Measurements from ENCODE around the gene GGA2. TPM values are rescaled to one million over a fixed set of nuclear protein-coding genes. Genes with fewer than 3 reads are reported as not detected.
A peak's percentile ranks its signal among the peaks of the same experiment; 100 is the strongest.

Gene GGA2
- total RNA-seq, 1 donor from 2014 or later: 31.8 TPM

- Histone ChIP-seq H3K27me3 (ENCODE audit: control insufficient read depth in 3 of 3, insufficient read depth in 3 of 3, low read length in 3 of 3) (no peaks in the 10 kb centered on the region), H3K27ac (ENCODE audit: low read depth, low read length) (peak overlapping the region; percentile 69), H3K9me3 (ENCODE audit: control insufficient read depth in 3 of 3, low read length in 3 of 3) (no peaks in the 10 kb centered on the region), H3K9ac (ENCODE audit: low read depth in 1 of 3, low read length in 3 of 3) (peak overlapping the region in 1 of 3 donors; percentile 1), H3K4me1 (ENCODE audit: control insufficient read depth in 3 of 3, insufficient read depth in 3 of 3, low read length in 3 of 3) (peaks cover 33 to 47% (median 37%) of the 10 kb centered on the region in 3 donors), H3K4me3 (ENCODE audit: low read length in 3 of 3) (peak overlapping the region in 1 of 3 donors; percentile 31), H3K36me3 (ENCODE audit: control insufficient read depth in 3 of 3, insufficient read depth in 3 of 3, low read length in 3 of 3) (peaks cover 0 to 7% (median 0%) of the 10 kb centered on the region in 3 donors)
These were observed 5.1 kb downstream of the GGA2 start for GRCh38 chr16:23505180-23505665.

- H3K9ac ChIP-seq (ENCODE audit: low read depth in 1 of 3, low read length in 3 of 3): peak overlapping the region; percentile 1 to 53 (median 2)
- H3K4me3 ChIP-seq (ENCODE audit: low read length in 3 of 3): peak overlapping the region in 1 of 3 donors; percentile 31
- peaks cover 33 to 47% (median 37%) of the 10 kb centered on the region in 3 donors for H3K4me1 ChIP-seq (ENCODE audit: control insufficient read depth in 3 of 3, insufficient read depth in 3 of 3, low read length in 3 of 3)
- H3K9me3 ChIP-seq (ENCODE audit: control insufficient read depth in 3 of 3, low read length in 3 of 3): no peaks in the 10 kb centered on the region
- H3K36me3 ChIP-seq (ENCODE audit: control insufficient read depth in 3 of 3, insufficient read depth in 3 of 3, low read length in 3 of 3): peaks cover 0 to 8% (median 0%) of the 10 kb centered on the region in 3 donors
- H3K27me3 ChIP-seq (ENCODE audit: control insufficient read depth in 3 of 3, insufficient read depth in 3 of 3, low read length in 3 of 3): no peaks in the 10 kb centered on the region
- H3K27ac ChIP-seq (ENCODE audit: low read depth, low read length): peak overlapping the region; percentile 69
These were observed 5.7 kb downstream of the GGA2 start for GRCh38 chr16:23504453-23505179.

GRCh38 chr16:23504076-23504452 lies 6.2 kb downstream of the GGA2 start:
- Histone ChIP-seq H3K4me1 (ENCODE audit: control insufficient read depth in 3 of 3, insufficient read depth in 3 of 3, low read length in 3 of 3) (peaks cover 28 to 44% (median 33%) of the 10 kb centered on the region in 3 donors), H3K4me3 (ENCODE audit: low read length in 3 of 3) (no peak overlapping the region), H3K27me3 (ENCODE audit: control insufficient read depth in 3 of 3, insufficient read depth in 3 of 3, low read length in 3 of 3) (no peaks in the 10 kb centered on the region), H3K36me3 (ENCODE audit: control insufficient read depth in 3 of 3, insufficient read depth in 3 of 3, low read length in 3 of 3) (peaks cover 0 to 8% (median 0%) of the 10 kb centered on the region in 3 donors), H3K9ac (ENCODE audit: low read depth in 1 of 3, low read length in 3 of 3) (peak overlapping the region in 1 of 3 donors; percentile 1), H3K27ac (ENCODE audit: low read depth, low read length) (peak overlapping the region; percentile 69), H3K9me3 (ENCODE audit: control insufficient read depth in 3 of 3, low read length in 3 of 3) (no peaks in the 10 kb centered on the region)

GRCh38 chr16:23502466-23502865 lies 7.8 kb downstream of the GGA2 start:
- H3K27ac ChIP-seq (ENCODE audit: low read depth, low read length): no peak overlapping the region
- H3K9ac ChIP-seq (ENCODE audit: low read depth in 1 of 3, low read length in 3 of 3): no peak overlapping the region
- no peaks in the 10 kb centered on the region for H3K9me3 ChIP-seq (ENCODE audit: control insufficient read depth in 3 of 3, low read length in 3 of 3)
- H3K4me3 ChIP-seq (ENCODE audit: low read length in 3 of 3): no peak overlapping the region
- no peaks in the 10 kb centered on the region for H3K27me3 ChIP-seq (ENCODE audit: control insufficient read depth in 3 of 3, insufficient read depth in 3 of 3, low read length in 3 of 3)
- peaks cover 0 to 8% (median 0%) of the 10 kb centered on the region in 3 donors for H3K36me3 ChIP-seq (ENCODE audit: control insufficient read depth in 3 of 3, insufficient read depth in 3 of 3, low read length in 3 of 3)
- peaks cover 22 to 32% (median 27%) of the 10 kb centered on the region in 3 donors for H3K4me1 ChIP-seq (ENCODE audit: control insufficient read depth in 3 of 3, insufficient read depth in 3 of 3, low read length in 3 of 3)

GRCh38 chr16:23501291-23501690 lies 9.0 kb downstream of the GGA2 start:
- no peak overlapping the region for H3K9ac ChIP-seq (ENCODE audit: low read depth in 1 of 3, low read length in 3 of 3)
- H3K4me3 ChIP-seq (ENCODE audit: low read length in 3 of 3): no peak overlapping the region
- no peaks in the 10 kb centered on the region for H3K27me3 ChIP-seq (ENCODE audit: control insufficient read depth in 3 of 3, insufficient read depth in 3 of 3, low read length in 3 of 3)
- no peak overlapping the region for H3K27ac ChIP-seq (ENCODE audit: low read depth, low read length)
- peaks cover 17 to 32% (median 24%) of the 10 kb centered on the region in 3 donors for H3K4me1 ChIP-seq (ENCODE audit: control insufficient read depth in 3 of 3, insufficient read depth in 3 of 3, low read length in 3 of 3)
- peaks cover 0 to 5% (median 0%) of the 10 kb centered on the region in 3 donors for H3K36me3 ChIP-seq (ENCODE audit: control insufficient read depth in 3 of 3, insufficient read depth in 3 of 3, low read length in 3 of 3)
- no peaks in the 10 kb centered on the region for H3K9me3 ChIP-seq (ENCODE audit: control insufficient read depth in 3 of 3, low read length in 3 of 3)

GRCh38 chr16:23500862-23501225 lies 9.4 kb downstream of the GGA2 start:
- Histone ChIP-seq H3K36me3 (ENCODE audit: control insufficient read depth in 3 of 3, insufficient read depth in 3 of 3, low read length in 3 of 3) (peaks cover 0 to 5% (median 0%) of the 10 kb centered on the region in 3 donors), H3K27ac (ENCODE audit: low read depth, low read length) (no peak overlapping the region), H3K27me3 (ENCODE audit: control insufficient read depth in 3 of 3, insufficient read depth in 3 of 3, low read length in 3 of 3) (no peaks in the 10 kb centered on the region), H3K4me1 (ENCODE audit: control insufficient read depth in 3 of 3, insufficient read depth in 3 of 3, low read length in 3 of 3) (peaks cover 14 to 28% (median 21%) of the 10 kb centered on the region in 3 donors), H3K9ac (ENCODE audit: low read depth in 1 of 3, low read length in 3 of 3) (no peak overlapping the region), H3K4me3 (ENCODE audit: low read length in 3 of 3) (no peak overlapping the region), H3K9me3 (ENCODE audit: control insufficient read depth in 3 of 3, low read length in 3 of 3) (no peaks in the 10 kb centered on the region)

GRCh38 chr16:23500212-23500861 lies 10.0 kb downstream of the GGA2 start:
- peaks cover 3 to 9% (median 4%) of the 10 kb centered on the region in 3 donors for H3K36me3 ChIP-seq (ENCODE audit: control insufficient read depth in 3 of 3, insufficient read depth in 3 of 3, low read length in 3 of 3)
- H3K9me3 ChIP-seq (ENCODE audit: control insufficient read depth in 3 of 3, low read length in 3 of 3): no peaks in the 10 kb centered on the region
- no peak overlapping the region for H3K4me3 ChIP-seq (ENCODE audit: low read length in 3 of 3)
- H3K27ac ChIP-seq (ENCODE audit: low read depth, low read length): no peak overlapping the region
- H3K27me3 ChIP-seq (ENCODE audit: control insufficient read depth in 3 of 3, insufficient read depth in 3 of 3, low read length in 3 of 3): no peaks in the 10 kb centered on the region
- H3K4me1 ChIP-seq (ENCODE audit: control insufficient read depth in 3 of 3, insufficient read depth in 3 of 3, low read length in 3 of 3): peaks cover 14 to 27% (median 21%) of the 10 kb centered on the region in 3 donors
- H3K9ac ChIP-seq (ENCODE audit: low read depth in 1 of 3, low read length in 3 of 3): no peak overlapping the region

GRCh38 chr16:23499801-23500200 lies 10.5 kb downstream of the GGA2 start:
- Histone ChIP-seq H3K4me3 (ENCODE audit: low read length in 3 of 3) (no peak overlapping the region), H3K27me3 (ENCODE audit: control insufficient read depth in 3 of 3, insufficient read depth in 3 of 3, low read length in 3 of 3) (no peaks in the 10 kb centered on the region), H3K9ac (ENCODE audit: low read depth in 1 of 3, low read length in 3 of 3) (no peak overlapping the region), H3K27ac (ENCODE audit: low read depth, low read length) (no peak overlapping the region), H3K4me1 (ENCODE audit: control insufficient read depth in 3 of 3, insufficient read depth in 3 of 3, low read length in 3 of 3) (peaks cover 9 to 21% (median 17%) of the 10 kb centered on the region in 3 donors), H3K36me3 (ENCODE audit: control insufficient read depth in 3 of 3, insufficient read depth in 3 of 3, low read length in 3 of 3) (peaks cover 4 to 9% (median 6%) of the 10 kb centered on the region in 3 donors), H3K9me3 (ENCODE audit: control insufficient read depth in 3 of 3, low read length in 3 of 3) (no peaks in the 10 kb centered on the region)

GRCh38 chr16:23498863-23499262 lies 11.4 kb downstream of the GGA2 start:
- Histone ChIP-seq H3K4me3 (ENCODE audit: low read length in 3 of 3) (no peak overlapping the region), H3K27ac (ENCODE audit: low read depth, low read length) (no peak overlapping the region), H3K9ac (ENCODE audit: low read depth in 1 of 3, low read length in 3 of 3) (no peak overlapping the region), H3K27me3 (ENCODE audit: control insufficient read depth in 3 of 3, insufficient read depth in 3 of 3, low read length in 3 of 3) (no peaks in the 10 kb centered on the region), H3K36me3 (ENCODE audit: control insufficient read depth in 3 of 3, insufficient read depth in 3 of 3, low read length in 3 of 3) (peaks cover 10 to 16% (median 14%) of the 10 kb centered on the region in 3 donors), H3K9me3 (ENCODE audit: control insufficient read depth in 3 of 3, low read length in 3 of 3) (no peaks in the 10 kb centered on the region), H3K4me1 (ENCODE audit: control insufficient read depth in 3 of 3, insufficient read depth in 3 of 3, low read length in 3 of 3) (peaks cover 0 to 12% (median 8%) of the 10 kb centered on the region in 3 donors)

GRCh38 chr16:23497543-23497868 lies 12.8 kb downstream of the GGA2 start:
- Histone ChIP-seq H3K36me3 (ENCODE audit: control insufficient read depth in 3 of 3, insufficient read depth in 3 of 3, low read length in 3 of 3) (peaks cover 24 to 29% (median 27%) of the 10 kb centered on the region in 3 donors), H3K9ac (ENCODE audit: low read depth in 1 of 3, low read length in 3 of 3) (peak overlapping the region in 1 of 3 donors; percentile 19), H3K27me3 (ENCODE audit: control insufficient read depth in 3 of 3, insufficient read depth in 3 of 3, low read length in 3 of 3) (no peaks in the 10 kb centered on the region), H3K9me3 (ENCODE audit: control insufficient read depth in 3 of 3, low read length in 3 of 3) (no peaks in the 10 kb centered on the region), H3K4me3 (ENCODE audit: low read length in 3 of 3) (no peak overlapping the region), H3K4me1 (ENCODE audit: control insufficient read depth in 3 of 3, insufficient read depth in 3 of 3, low read length in 3 of 3) (peaks cover 4 to 14% (median 11%) of the 10 kb centered on the region in 3 donors), H3K27ac (ENCODE audit: low read depth, low read length) (peak overlapping the region; percentile 27)
